H9 (cell line): Measurements from ENCODE around the gene IRX4. TPM values are rescaled to one million over a fixed set of nuclear protein-coding genes. Genes with fewer than 3 reads are reported as not detected.

Experiments used
- DNase-seq: peaks from one replicate; pipeline ENCODE4 v3.0.0-alpha.2; 2017
- H2AFZ ChIP-seq: one replicate; pipeline ENCODE4 v1.6.1; 2013; ENCODE audit warnings: mild to moderate bottlenecking, low read length, control low read depth, moderate library complexity
- H2AK5ac ChIP-seq: 2 replicates; pipeline ENCODE4 v1.6.1; 2013; ENCODE audit warnings: low read length, control low read depth, mixed read lengths; ENCODE audit not compliant: insufficient read length
- H2BK120ac ChIP-seq: one replicate; pipeline ENCODE4 v1.6.1; 2013; ENCODE audit warnings: low read depth, mild to moderate bottlenecking, low read length, control low read depth, inconsistent platforms; ENCODE audit not compliant: poor library complexity, severe bottlenecking
- H2BK12ac ChIP-seq: 2 replicates; pipeline ENCODE4 v1.6.1; 2013; ENCODE audit warnings: low read length, control low read depth, mixed read lengths, low read depth; ENCODE audit not compliant: insufficient read length
- H2BK15ac ChIP-seq: 2 replicates; pipeline ENCODE4 v1.6.1; 2013; ENCODE audit warnings: low read depth, low read length, control low read depth
- H2BK20ac ChIP-seq: one replicate; pipeline ENCODE4 v1.6.1; 2013; ENCODE audit warnings: low read depth, mild to moderate bottlenecking, low read length, control low read depth, inconsistent platforms; ENCODE audit not compliant: poor library complexity, severe bottlenecking
- H2BK5ac ChIP-seq: 2 replicates; pipeline ENCODE4 v1.6.1; 2013; ENCODE audit warnings: low read length, control low read depth, mixed read lengths; ENCODE audit not compliant: insufficient read length
- H3K14ac ChIP-seq: 2 replicates; pipeline ENCODE4 v1.6.1; 2013; ENCODE audit warnings: low read length, control low read depth; ENCODE audit not compliant: insufficient read depth
- H3K18ac ChIP-seq: 2 replicates; pipeline ENCODE4 v1.6.1; 2013; ENCODE audit warnings: low read depth, mild to moderate bottlenecking, mixed read lengths, low read length, control low read depth; ENCODE audit not compliant: insufficient read length
- H3K23ac ChIP-seq: 2 replicates; pipeline ENCODE4 v1.6.1; 2013; ENCODE audit warnings: low read length, control low read depth, mixed read lengths, low read depth; ENCODE audit not compliant: insufficient read length
- H3K23me2 ChIP-seq: 2 replicates; pipeline ENCODE4 v1.6.1; 2013; ENCODE audit warnings: low read depth, mild to moderate bottlenecking, mixed read lengths, low read length, control low read depth; ENCODE audit not compliant: insufficient read length, poor library complexity, severe bottlenecking
- H3K27ac ChIP-seq: 2 replicates; pipeline ENCODE4 v1.5.1; 2013; ENCODE audit warnings: low read length, control low read depth, mixed read lengths, low read depth; ENCODE audit not compliant: insufficient read length
- H3K27me3 ChIP-seq: 2 replicates; pipeline ENCODE4 v1.6.1; 2013; ENCODE audit warnings: low read length, control low read depth, inconsistent platforms; ENCODE audit not compliant: insufficient read depth
- H3K4ac ChIP-seq: 2 replicates; pipeline ENCODE4 v1.6.1; 2013; ENCODE audit warnings: low read depth, mild to moderate bottlenecking, control low read depth, inconsistent platforms, low read length, moderate library complexity
- H3K4me1 ChIP-seq: 2 replicates; pipeline ENCODE4 v1.6.1; 2013; ENCODE audit warnings: low read length, control low read depth, inconsistent platforms; ENCODE audit not compliant: insufficient read depth
- H3K4me2 ChIP-seq: 2 replicates; pipeline ENCODE4 v1.6.1; 2013; ENCODE audit warnings: low read length, control low read depth, mixed read lengths; ENCODE audit not compliant: insufficient read length, insufficient read depth
- H3K56ac ChIP-seq: 2 replicates; pipeline ENCODE4 v1.6.1; 2013; ENCODE audit warnings: low read depth, mild to moderate bottlenecking, mixed read lengths, low read length, control low read depth; ENCODE audit not compliant: insufficient read length
- H3K79me1 ChIP-seq: 2 replicates; pipeline ENCODE4 v1.6.1; 2013; ENCODE audit warnings: low read depth, mild to moderate bottlenecking, moderate library complexity, low read length, control low read depth, inconsistent platforms; ENCODE audit not compliant: insufficient read depth, poor library complexity, severe bottlenecking
- H3K79me2 ChIP-seq: 2 replicates; pipeline ENCODE4 v1.6.1; 2013; ENCODE audit warnings: low read length, control low read depth, inconsistent platforms; ENCODE audit not compliant: insufficient read depth
- H3K9ac ChIP-seq: 2 replicates; pipeline ENCODE4 v1.6.1; 2013; ENCODE audit warnings: low read length, control low read depth, mixed read lengths; ENCODE audit not compliant: insufficient read length; ENCODE audit errors: extremely low read depth
- H3K9me3 ChIP-seq: one replicate; pipeline ENCODE4 v1.6.1; 2013; ENCODE audit warnings: low read depth, low read length, inconsistent platforms; ENCODE audit not compliant: control insufficient read depth
- H3T11ph ChIP-seq: one replicate; pipeline ENCODE4 v1.6.1; 2013; ENCODE audit warnings: mild to moderate bottlenecking, low read length, control low read depth, inconsistent platforms
- H4K20me1 ChIP-seq: one replicate; pipeline ENCODE4 v1.6.1; 2013; ENCODE audit not compliant: control insufficient read depth, insufficient read length, insufficient read depth
- H4K5ac ChIP-seq: 2 replicates; pipeline ENCODE4 v1.6.1; 2013; ENCODE audit warnings: low read depth, mild to moderate bottlenecking, mixed read lengths, low read length, control low read depth; ENCODE audit not compliant: insufficient read length
- H4K8ac ChIP-seq: replicated peaks from 2 replicates; pipeline ENCODE4 v1.6.1; 2013; ENCODE audit warnings: low read length, control low read depth, mixed read lengths, low read depth; ENCODE audit not compliant: insufficient read length
- H4K91ac ChIP-seq: 2 replicates; pipeline ENCODE4 v1.6.1; 2013; ENCODE audit warnings: low read depth, mild to moderate bottlenecking, moderate library complexity, mixed read lengths, low read length, control low read depth; ENCODE audit not compliant: insufficient read length
- H3K27ac Mint-ChIP-seq, 3 experiments: 2 replicates in 2 of 3; 3 replicates in 1 of 3; pipeline ENCODE4 v1.8.0; 2020 to 2021; ENCODE audit warnings: mixed read lengths in 3 of 3, mild to moderate bottlenecking in 1 of 3, moderate library complexity in 1 of 3
- H3K27me3 Mint-ChIP-seq: 2 replicates; pipeline ENCODE4 v1.8.0; 2021; ENCODE audit warnings: low read depth, mild to moderate bottlenecking, moderate library complexity, mixed read lengths
- H3K36me3 Mint-ChIP-seq, 3 experiments: 2 replicates in 2 of 3; 3 replicates in 1 of 3; pipeline ENCODE4 v1.8.0; 2020 to 2021; ENCODE audit warnings: low read depth in 3 of 3, mixed read lengths in 3 of 3; ENCODE audit not compliant: insufficient read depth in 1 of 3
- H3K4me1 Mint-ChIP-seq, 2 experiments: 2 replicates each; pipeline ENCODE4 v1.8.0; 2020; ENCODE audit warnings: mixed read lengths in 2 of 2
- H3K4me3 Mint-ChIP-seq, 2 experiments: 2 replicates in 1 of 2; 3 replicates in 1 of 2; pipeline ENCODE4 v1.8.0; 2020 to 2021; ENCODE audit warnings: mild to moderate bottlenecking in 2 of 2, mixed read lengths in 2 of 2, moderate library complexity in 1 of 2
- H3K9me3 Mint-ChIP-seq, 2 experiments: 2 replicates in 1 of 2; 3 replicates in 1 of 2; pipeline ENCODE4 v1.8.0; 2020; ENCODE audit warnings: mild to moderate bottlenecking in 2 of 2, mixed read lengths in 2 of 2, moderate library complexity in 1 of 2
- CTCF ChIP-seq: fragments of 200-600 bp; sonication (generic); conservative IDR thresholded peaks from 3 replicates; pipeline ENCODE4 v1.8.0; 2021; ENCODE audit warnings: antibody characterized with exemption, mild to moderate bottlenecking
- WGBS: extraction: QIAGEN DNeasy Blood & Tissue Kit; methylation state at CpG from one replicate; pipeline ENCODE4 v1.1.7; 2013; ENCODE audit warnings: missing lambda C conversion rate, low lambda C conversion rate, mixed read lengths; ENCODE audit not compliant: insufficient read length; ENCODE audit errors: extremely low coverage; 5-methylcytosine and 5-hydroxymethylcytosine counted together
- total RNA-seq: library from RNA; stranded (reverse); gene quantifications from 2 replicates; pipeline ENCODE4 v1.2.1, GENCODE V29; 2021

The IRX4 gene
- total RNA-seq, 1 experiment from 2014 or later = 3.2 TPM

DNA sequence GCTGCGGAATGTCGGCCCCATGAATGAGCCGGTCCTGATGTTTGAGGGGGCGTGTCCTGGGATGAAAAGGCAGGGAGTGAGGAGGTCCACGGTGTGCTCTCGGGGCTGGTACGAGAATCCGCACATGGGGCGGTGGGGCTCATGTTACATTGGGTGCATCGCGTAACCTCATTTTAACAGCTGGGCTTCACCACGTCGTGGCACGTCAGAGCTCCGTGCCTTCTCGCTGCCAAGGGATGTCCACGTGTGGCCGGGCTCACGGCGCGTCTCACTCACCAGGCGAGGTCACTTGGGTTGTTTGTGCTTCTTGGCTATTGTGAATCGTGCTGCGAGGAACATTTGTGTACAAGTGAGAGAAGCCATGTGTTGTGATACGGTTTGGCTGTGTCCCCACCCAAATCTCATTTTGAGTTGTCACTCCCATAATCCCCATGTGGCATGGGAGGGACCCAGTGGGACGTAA, 29.1 kb upstream of the IRX4 start:
- H2BK20ac ChIP-seq = no peak overlapping the region
- no peak overlapping the region for H4K5ac ChIP-seq
- no peaks in the 10 kb centered on the region for H3K79me2 ChIP-seq
- no CpG with 5 or more reads among the region's 26 CpGs for WGBS
- H3K27ac ChIP-seq = no peak overlapping the region
- H3K4me1 ChIP-seq = no peaks in the 10 kb centered on the region
- H3K14ac ChIP-seq = no peak overlapping the region; the same call in 1 of the 2 replicates
- H4K8ac ChIP-seq = no peak overlapping the region
- no peaks in the 10 kb centered on the region; the same call in 1 of the 2 replicates for H3K27me3 Mint-ChIP-seq
- H3K18ac ChIP-seq = peak overlapping the region; percentile 45
- H3K79me1 ChIP-seq = no peaks in the 10 kb centered on the region
- no peaks in the 10 kb centered on the region for H3K23me2 ChIP-seq
- no peaks in the 10 kb centered on the region; a peak in 2 of 5 replicates for H3K9me3 Mint-ChIP-seq
- H3K23ac ChIP-seq = no peak overlapping the region
- H3K36me3 Mint-ChIP-seq = no peaks in the 10 kb centered on the region
- no peak overlapping the region; a peak in 1 of 7 replicates for H3K27ac Mint-ChIP-seq
- no peaks in the 10 kb centered on the region for H3K9me3 ChIP-seq
- peaks cover 2% of the 10 kb centered on the region for H4K20me1 ChIP-seq
- no peak overlapping the region for H2AFZ ChIP-seq
- no peak overlapping the region for H3K9ac ChIP-seq
- no peaks in the 10 kb centered on the region for H3K4me1 Mint-ChIP-seq
- no peak overlapping the region for H3K4ac ChIP-seq
- H3K27me3 ChIP-seq = no peaks in the 10 kb centered on the region
- peak; percentile 25 for DNase-seq
- H2AK5ac ChIP-seq = no peak overlapping the region
- no peak overlapping the region for H3T11ph ChIP-seq
- no peak overlapping the region for H4K91ac ChIP-seq
- no peak overlapping the region for H2BK15ac ChIP-seq
- H3K56ac ChIP-seq = no peak overlapping the region
- no peak for TF ChIP-seq CTCF
- H3K4me2 ChIP-seq = no peak overlapping the region
- no peak overlapping the region for H2BK12ac ChIP-seq
- H3K4me3 Mint-ChIP-seq = no peak overlapping the region
- H2BK120ac ChIP-seq = no peak overlapping the region
- no peak overlapping the region for H2BK5ac ChIP-seq
